ENCODE measurements around the gene DYNAP. TPM values are rescaled to one million over a fixed set of nuclear protein-coding genes. Genes with fewer than 3 reads are reported as not detected.

DYNAP gene
- polyA plus RNA-seq, 1 donor, result not detected

- no peak for DNase-seq
Measured at GRCh38 chr18:54641734-54642133, 50.7 kb downstream of the DYNAP start.

GRCh38 chr18:54647176-54647575 lies 56.1 kb downstream of the DYNAP start:
- DNase-seq, result no peak

Other genes starting within 250 kb of the DYNAP start
- gene STARD6, start 233.4 kb upstream of the DYNAP start, polyA plus RNA-seq (ENCODE audit: insufficient read length), result not detected
- gene C18orf54, start 233.3 kb upstream of the DYNAP start, polyA plus RNA-seq (ENCODE audit: insufficient read length), result 5.0 TPM
- 0.30 TPM for gene RAB27B, start 237.2 kb downstream of the DYNAP start, polyA plus RNA-seq (ENCODE audit: insufficient read length)